Cardiac fibroblast (primary cell): ENCODE measurements around the gene LYPD1.

ENCODE experiments used
- DNase-seq, 2 donors: peaks; one replicate each; pipeline versions ENCODE4 v3.0.0 to v3.0.0-alpha.2; 2010; ENCODE audit warnings: low read depth in 2 of 2
- H3K4me3 ChIP-seq, 2 donors: replicated peaks in 1 of 2; 1 replicate in 1 of 2; 2 replicates in 1 of 2; pipeline ENCODE4 v1.5.1; 2011; ENCODE audit warnings: low read depth in 2 of 2, low read length in 2 of 2, mild to moderate bottlenecking in 2 of 2, moderate library complexity in 1 of 2
- CTCF ChIP-seq: IDR thresholded peaks from one replicate; pipeline ENCODE4 v1.5.1; 2011; ENCODE audit warnings: low read depth, mild to moderate bottlenecking, low read length, inconsistent platforms

Gene LYPD1

GRCh38 chr2:132697556-132698205 is 27.7 kb upstream of the LYPD1 start:
- DNase-seq, result no peak
- no peak overlapping the region for H3K4me3 ChIP-seq
- TF ChIP-seq CTCF, result no peak

GRCh38 chr2:132692816-132693215 is 22.8 kb upstream of the LYPD1 start:
- TF ChIP-seq CTCF, result no peak
- DNase-seq, result no peak
- H3K4me3 ChIP-seq, result no peak overlapping the region

DNA sequence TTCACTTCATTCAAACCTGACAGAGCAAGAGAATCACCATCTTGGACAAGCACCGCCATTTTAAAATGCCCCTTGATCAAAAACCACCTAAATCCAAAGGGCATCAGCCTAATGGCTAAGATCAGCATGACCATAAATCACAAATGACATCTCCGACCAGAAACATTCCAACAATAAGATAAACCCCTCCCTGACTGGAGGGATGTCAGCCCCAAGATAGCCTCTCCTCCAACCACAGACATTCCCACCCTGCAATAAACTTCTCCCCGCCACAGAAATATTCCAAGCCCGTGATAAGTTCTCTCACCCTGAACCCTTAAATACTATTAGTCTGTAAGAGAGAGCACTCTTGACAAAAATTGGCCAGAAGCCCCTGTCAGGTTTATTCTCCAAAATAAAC is 21.6 kb upstream of the LYPD1 start:
- H3K4me3 ChIP-seq, result no peak overlapping the region
- no peak for TF ChIP-seq CTCF
- no peak for DNase-seq

GRCh38 chr2:132690664-132691303 is 20.8 kb upstream of the LYPD1 start:
- DNase-seq, result no peak
- H3K4me3 ChIP-seq, result no peak overlapping the region
- no peak for TF ChIP-seq CTCF

- no peak for TF ChIP-seq CTCF
- DNase-seq, result peak in 1 of 2 donors; percentile 33
- no peak overlapping the region for H3K4me3 ChIP-seq
Observed at GRCh38 chr2:132681766-132682165, 11.8 kb upstream of the LYPD1 start.

DNA sequence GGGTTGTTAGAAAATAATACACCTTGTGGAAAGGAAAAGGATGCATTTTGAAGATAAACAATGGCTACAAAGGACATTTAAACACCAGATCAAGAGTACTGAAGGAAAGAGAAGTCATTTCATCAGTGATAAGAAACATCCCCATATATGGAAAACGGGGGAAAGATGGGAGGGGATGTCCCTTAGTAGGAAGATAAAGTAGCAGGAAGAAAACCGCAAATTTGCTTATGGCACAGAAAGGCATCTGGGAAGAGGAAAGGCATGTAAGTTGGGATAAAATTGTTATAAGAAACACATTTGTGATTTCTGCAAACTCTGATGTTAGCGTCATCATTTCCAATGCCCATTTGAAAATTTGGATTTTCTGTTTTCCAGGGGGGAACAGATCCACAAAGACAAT is 10.5 kb upstream of the LYPD1 start:
- H3K4me3 ChIP-seq, result no peak overlapping the region
- no peak for DNase-seq
- no peak for TF ChIP-seq CTCF
